Measurements from ENCODE around the gene JMJD8. TPM values are rescaled to one million over a fixed set of nuclear protein-coding genes. Genes with fewer than 3 reads are reported as not detected.
A peak's percentile ranks its signal among the peaks of the same experiment; 100 is the strongest.

The JMJD8 gene
- total and polyA plus RNA-seq, 12 donors: 50.8 to 137 (median 93.1) TPM

GRCh38 chr16:667780-668518 lies 16.2 kb downstream of the JMJD8 start, which contains the start of gene RHOT2:
RHOT2 (plus strand) TSS chr16:668132; CDS start chr16:668200, 68 bp downstream.
- WGBS, 4 donors: 0 to 1% (median 0%) methylated on average over 6 to 78 of the region's 78 CpGs
- H3K27me3 ChIP-seq: no peaks in the 10 kb centered on the region
- no peaks in the 10 kb centered on the region for H3K9me3 ChIP-seq (replicated peaks in 1 of 3)
- peak within 1 kb of the TSS; percentile 25 to 93 (median 80) for H3K27ac ChIP-seq
- intact Hi-C loops (cut with DNase I): loop anchor here in 1 of 2 donors (5.0 kb wide), 1 partner anchor 86 kb away; no protein-coding TSS in a partner anchor
- peak within 1 kb of the TSS; percentile 73 to 87 (median 83) for H3K4me3 ChIP-seq
- DNase-seq: peak; percentile 92 to 96 (median 94)
- TF ChIP-seq POLR2A (IDR thresholded peaks at IDR 0.05) (peak in 1 of 2 donors; percentile 64), CTCF (IDR thresholded peaks at IDR 0.05) (peak; percentile 32 to 97 (median 69))
- peaks cover 7 to 18% of the 10 kb centered on the region in 2 donors for H3K4me1 ChIP-seq (replicated peaks in 1 of 2)
- H3K36me3 ChIP-seq (replicated peaks in 1 of 2): peaks cover 0 to 36% of the 10 kb centered on the region in 2 donors

- TF ChIP-seq POLR2A (IDR thresholded peaks at IDR 0.05) (no peak), CTCF (IDR thresholded peaks at IDR 0.05) (no peak)
- Histone ChIP-seq H3K9me3 (replicated peaks in 1 of 3) (no peaks in the 10 kb centered on the region), H3K27me3 (no peaks in the 10 kb centered on the region), H3K36me3 (replicated peaks in 1 of 2) (peaks cover 0 to 29% of the 10 kb centered on the region in 2 donors), H3K4me3 (peak overlapping the region in 1 of 4 donors; percentile 87), H3K4me1 (replicated peaks in 1 of 2) (peaks cover 7 to 18% of the 10 kb centered on the region in 2 donors), H3K27ac (peak overlapping the region in 3 of 5 donors; percentile 47 to 93 (median 81))
- intact Hi-C loops (cut with DNase I): loop anchor here in 1 of 2 donors (5.0 kb wide), 1 partner anchor 85 kb away; no protein-coding TSS in a partner anchor
- 82 to 84% (median 83%) methylated on average over 16 to 22 of the region's 22 CpGs for WGBS, 4 donors
- DNase-seq: no peak
These were observed 16.9 kb downstream of the JMJD8 start for GRCh38 chr16:667113-667779.

- peaks cover 0 to 22% of the 10 kb centered on the region in 2 donors for H3K36me3 ChIP-seq (replicated peaks in 1 of 2)
- H3K4me1 ChIP-seq (replicated peaks in 1 of 2): peaks cover 7 to 18% of the 10 kb centered on the region in 2 donors
- H3K27ac ChIP-seq: peak overlapping the region in 1 of 5 donors; percentile 81
- no peak overlapping the region for H3K4me3 ChIP-seq
- intact Hi-C loops (cut with DNase I): loop anchor here in 1 of 2 donors (5.0 kb wide), 1 partner anchor 84 kb away; no protein-coding TSS in a partner anchor
- H3K9me3 ChIP-seq (replicated peaks in 1 of 3): no peaks in the 10 kb centered on the region
- DNase-seq: no peak
- no peaks in the 10 kb centered on the region for H3K27me3 ChIP-seq
- WGBS, 4 donors: 88 to 94% (median 90%) methylated on average over 11 to 13 of the region's 13 CpGs
- no peak for TF ChIP-seq POLR2A (IDR thresholded peaks at IDR 0.05)
- no peak for TF ChIP-seq CTCF (IDR thresholded peaks at IDR 0.05)
These were observed 17.6 kb downstream of the JMJD8 start for GRCh38 chr16:666572-666971.

GRCh38 chr16:662597-662996 lies 21.5 kb downstream of the JMJD8 start:
- Histone ChIP-seq H3K36me3 (replicated peaks in 1 of 2) (peaks cover 0 to 4% of the 10 kb centered on the region in 2 donors), H3K9me3 (replicated peaks in 1 of 3) (no peaks in the 10 kb centered on the region), H3K27ac (no peak overlapping the region), H3K27me3 (no peaks in the 10 kb centered on the region), H3K4me3 (no peak overlapping the region), H3K4me1 (replicated peaks in 1 of 2) (peaks cover 12 to 18% of the 10 kb centered on the region in 2 donors)
- DNase-seq: no peak
- TF ChIP-seq POLR2A (IDR thresholded peaks at IDR 0.05) (no peak), CTCF (IDR thresholded peaks at IDR 0.05) (no peak)
- WGBS, 4 donors: 90 to 96% (median 93%) methylated on average over 9 to 21 of the region's 21 CpGs
- intact Hi-C loops (cut with DNase I): no loop called here

Measured in adrenal gland (tissue), 12 donors.